Upper lobe of right lung (tissue), 1 donor: ENCODE results near the gene SORL1. TPM values are rescaled to one million over a fixed set of nuclear protein-coding genes. Genes with fewer than 3 reads are reported as not detected.
"Not testable (repeated sequence)": the region's sequence is repeated elsewhere in the genome, so short reads cannot be mapped to it uniquely, and the experiment has no call there.

Experiments used
- ATAC-seq: fragments of 200-7000 bp; cut with Tn5 transposase; one replicate; pipeline ENCODE4 v1.9.1; 2020; ENCODE audit warnings: mild to moderate bottlenecking, moderate library complexity
- DNase-seq: peaks from one replicate; pipeline ENCODE4 v3.0.0-alpha.2; 2020
- H3K27ac ChIP-seq: fragments of 200-600 bp; one replicate; pipeline ENCODE4 v1.8.0; 2022
- H3K27me3 ChIP-seq: fragments of 200-600 bp; one replicate; pipeline ENCODE4 v1.8.0; 2022; ENCODE audit warnings: mild to moderate bottlenecking
- H3K36me3 ChIP-seq: fragments of 200-600 bp; one replicate; pipeline ENCODE4 v1.8.0; 2022
- H3K4me1 ChIP-seq: fragments of 200-600 bp; one replicate; pipeline ENCODE4 v1.8.0; 2022
- H3K4me3 ChIP-seq: fragments of 200-600 bp; one replicate; pipeline ENCODE4 v1.8.0; 2022; ENCODE audit warnings: mild to moderate bottlenecking
- H3K9me3 ChIP-seq: fragments of 200-600 bp; one replicate; pipeline ENCODE4 v1.8.0; 2022
- CTCF ChIP-seq: fragments of 200-600 bp; IDR thresholded peaks from one replicate; pipeline ENCODE4 v1.8.0; 2022; ENCODE audit warnings: antibody characterized with exemption
- intact Hi-C: fragments of 100-400 bp; cut with DNase I; formaldehyde crosslinking; loops from one replicate; pipeline ENCODE4 v1.11.0; 2022
- total RNA-seq: library from RNA; stranded (reverse); fragmentation: NEBNext Ultra II Directional; extraction: Animal tissue kit (Norgen Biotek cat#: 25700); gene quantifications from one replicate; pipeline ENCODE4 v1.2.1, GENCODE V29; 2021
- donor health status: DM: no; HTN: yes; CAD: no; lungs with severe emphysema.

SORL1 gene
- total RNA-seq, 1 donor from 2014 or later = 48.3 TPM

GRCh38 chr11:121503051-121503450 lies 50.9 kb downstream of the SORL1 start:
- Histone ChIP-seq H3K4me3 (no peak overlapping the region), H3K27ac (no peak overlapping the region), H3K4me1 (no peaks in the 10 kb centered on the region), H3K9me3 (no peaks in the 10 kb centered on the region), H3K36me3 (no peaks in the 10 kb centered on the region), H3K27me3 (no peaks in the 10 kb centered on the region)
- no peak for TF ChIP-seq CTCF
- intact Hi-C loops = no loop called here
- ATAC-seq = no peak
- DNase-seq = no peak

- intact Hi-C loops = not testable (repeated sequence)
Observed at GRCh38 chr11:121506237-121506636, 54.1 kb downstream of the SORL1 start.

GRCh38 chr11:121508449-121508848 lies 56.3 kb downstream of the SORL1 start:
- DNase-seq = no peak
- no peak for ATAC-seq
- Histone ChIP-seq H3K4me1 (no peaks in the 10 kb centered on the region), H3K27me3 (no peaks in the 10 kb centered on the region), H3K27ac (no peak overlapping the region), H3K36me3 (no peaks in the 10 kb centered on the region), H3K9me3 (no peaks in the 10 kb centered on the region), H3K4me3 (no peak overlapping the region)
- intact Hi-C loops = no loop called here
- TF ChIP-seq CTCF = no peak

More at GRCh38 chr11:121506237-121506636, 54.1 kb downstream of the SORL1 start:
- ATAC-seq, H3K27ac ChIP-seq, H3K27me3 ChIP-seq, H3K4me1 ChIP-seq, H3K9me3 ChIP-seq, H3K4me3 ChIP-seq, DNase-seq, H3K36me3 ChIP-seq: not testable (repeated sequence)

- no peaks in the 10 kb centered on the region for H3K36me3 ChIP-seq
- ATAC-seq = no peak
- H3K4me3 ChIP-seq = no peak overlapping the region
- TF ChIP-seq CTCF = no peak
- no peak for DNase-seq
- no peaks in the 10 kb centered on the region for H3K9me3 ChIP-seq
- intact Hi-C loops = no loop called here
- H3K4me1 ChIP-seq = no peaks in the 10 kb centered on the region
- H3K27me3 ChIP-seq = no peaks in the 10 kb centered on the region
- no peak overlapping the region for H3K27ac ChIP-seq
Observed at GRCh38 chr11:121510438-121510837, 58.3 kb downstream of the SORL1 start.

GRCh38 chr11:121512468-121513465 lies 60.7 kb downstream of the SORL1 start:
- ATAC-seq = no peak
- Histone ChIP-seq H3K4me1 (no peaks in the 10 kb centered on the region), H3K9me3 (no peaks in the 10 kb centered on the region), H3K27ac (no peak overlapping the region), H3K27me3 (no peaks in the 10 kb centered on the region), H3K4me3 (no peak overlapping the region), H3K36me3 (no peaks in the 10 kb centered on the region)
- TF ChIP-seq CTCF = no peak
- DNase-seq = no peak
- intact Hi-C loops = no loop called here

- intact Hi-C loops = no loop called here
- Histone ChIP-seq H3K9me3 (no peaks in the 10 kb centered on the region), H3K36me3 (no peaks in the 10 kb centered on the region), H3K27ac (no peak overlapping the region), H3K4me3 (no peak overlapping the region), H3K27me3 (no peaks in the 10 kb centered on the region), H3K4me1 (no peaks in the 10 kb centered on the region)
- DNase-seq (no peak), ATAC-seq (no peak)
- TF ChIP-seq CTCF = no peak
Observed at GRCh38 chr11:121513807-121514206, 61.7 kb downstream of the SORL1 start.
